H1 (cell line): ENCODE measurements around the gene TUBA4B.

Experiments used
- CREB1 ChIP-seq: IDR thresholded peaks from 2 replicates; pipeline ENCODE4 v1.6.1; 2012; ENCODE audit warnings: inconsistent platforms
- EP300 ChIP-seq, 2 experiments: IDR thresholded peaks; 1 replicate in 1 of 2; 2 replicates in 1 of 2; pipeline ENCODE4 v1.6.1; 2011 to 2012; ENCODE audit warnings: low read depth in 2 of 2, low read length in 2 of 2, mild to moderate bottlenecking in 2 of 2, borderline replicate concordance in 1 of 2, inconsistent platforms in 1 of 2, moderate library complexity in 1 of 2
- POLR2A ChIP-seq, 2 experiments: IDR thresholded peaks; 1 replicate in 1 of 2; 2 replicates in 1 of 2; pipeline ENCODE4 v1.6.1; 2011; ENCODE audit warnings: low read depth in 2 of 2, low read length in 2 of 2, mild to moderate bottlenecking in 2 of 2; ENCODE audit errors: control extremely low read depth in 1 of 2
- TF ChIP-seq, protein P1 (sequence below), 3 experiments: IDR thresholded peaks; 1 replicate in 2 of 3; 2 replicates in 1 of 3; pipeline versions ENCODE4 v1.5.1 to v1.6.1; 2011; ENCODE audit warnings: low read length in 3 of 3, mild to moderate bottlenecking in 3 of 3, inconsistent platforms in 2 of 3, low read depth in 1 of 3, moderate library complexity in 1 of 3; ENCODE audit not compliant: insufficient read depth in 1 of 3; ENCODE audit errors: control extremely low read depth in 1 of 3

DNA sequence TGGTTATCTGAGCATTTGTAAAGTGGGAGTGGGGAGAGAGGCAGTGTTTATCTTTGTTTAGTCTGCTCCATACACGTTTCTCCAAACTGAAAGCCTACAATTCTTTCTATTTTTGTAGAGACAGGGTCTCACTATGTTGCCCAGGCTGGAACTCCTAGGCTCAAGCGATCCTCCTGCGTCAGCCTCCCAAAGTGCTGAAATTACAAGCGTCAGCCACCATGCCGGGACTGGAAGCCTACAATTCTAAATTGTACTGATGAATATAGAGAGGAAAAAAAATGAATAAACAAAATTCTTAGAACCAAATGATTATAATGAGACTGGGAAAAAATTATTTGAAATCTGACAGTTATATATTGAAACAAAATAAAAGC, 47.9 kb upstream of the TUBA4B start:
- TF ChIP-seq, protein P1, sequence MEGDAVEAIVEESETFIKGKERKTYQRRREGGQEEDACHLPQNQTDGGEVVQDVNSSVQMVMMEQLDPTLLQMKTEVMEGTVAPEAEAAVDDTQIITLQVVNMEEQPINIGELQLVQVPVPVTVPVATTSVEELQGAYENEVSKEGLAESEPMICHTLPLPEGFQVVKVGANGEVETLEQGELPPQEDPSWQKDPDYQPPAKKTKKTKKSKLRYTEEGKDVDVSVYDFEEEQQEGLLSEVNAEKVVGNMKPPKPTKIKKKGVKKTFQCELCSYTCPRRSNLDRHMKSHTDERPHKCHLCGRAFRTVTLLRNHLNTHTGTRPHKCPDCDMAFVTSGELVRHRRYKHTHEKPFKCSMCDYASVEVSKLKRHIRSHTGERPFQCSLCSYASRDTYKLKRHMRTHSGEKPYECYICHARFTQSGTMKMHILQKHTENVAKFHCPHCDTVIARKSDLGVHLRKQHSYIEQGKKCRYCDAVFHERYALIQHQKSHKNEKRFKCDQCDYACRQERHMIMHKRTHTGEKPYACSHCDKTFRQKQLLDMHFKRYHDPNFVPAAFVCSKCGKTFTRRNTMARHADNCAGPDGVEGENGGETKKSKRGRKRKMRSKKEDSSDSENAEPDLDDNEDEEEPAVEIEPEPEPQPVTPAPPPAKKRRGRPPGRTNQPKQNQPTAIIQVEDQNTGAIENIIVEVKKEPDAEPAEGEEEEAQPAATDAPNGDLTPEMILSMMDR (IDR thresholded peaks at IDR 0.05; ENCODE audit: control extremely low read depth in 1 of 3, insufficient read depth in 1 of 3, low read depth in 1 of 3, low read length in 3 of 3) = no peak
- TF ChIP-seq EP300 (IDR thresholded peaks at IDR 0.05; ENCODE audit: borderline replicate concordance in 1 of 2, low read depth in 2 of 2, low read length in 2 of 2) = no peak
- TF ChIP-seq CREB1 = no peak
- no peak for TF ChIP-seq POLR2A (IDR thresholded peaks at IDR 0.05; ENCODE audit: control extremely low read depth in 1 of 2, low read depth in 2 of 2, low read length in 2 of 2)
